GM12801 (cell line): Measurements from ENCODE around the gene TMCC1.

Source experiments
- TF ChIP-seq, protein P1 (sequence below): IDR thresholded peaks from one replicate; pipeline ENCODE4 v1.5.1; 2011; ENCODE audit warnings: control low read depth; ENCODE audit not compliant: insufficient read length; ENCODE audit errors: extremely low read depth

The TMCC1 gene

DNA sequence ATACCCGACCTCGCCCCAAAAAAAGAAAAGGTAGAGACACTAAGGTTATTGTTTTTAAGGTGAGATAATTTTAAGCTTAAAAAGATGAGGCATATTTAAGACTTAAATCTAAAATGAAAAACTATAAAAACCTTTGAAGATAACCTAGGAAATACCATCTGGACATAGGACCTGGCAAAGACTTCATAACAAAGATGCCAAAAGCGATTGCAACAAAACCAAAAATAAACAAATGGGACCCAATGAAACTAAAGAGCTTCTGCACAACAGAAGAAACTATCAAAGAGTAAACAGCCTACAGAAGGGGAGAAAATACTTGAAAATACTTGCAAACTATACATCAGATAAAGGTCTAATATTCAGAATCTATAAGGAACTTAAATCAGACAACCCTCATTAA is 80.9 kb downstream of the TMCC1 start:
- TF ChIP-seq, protein P1, sequence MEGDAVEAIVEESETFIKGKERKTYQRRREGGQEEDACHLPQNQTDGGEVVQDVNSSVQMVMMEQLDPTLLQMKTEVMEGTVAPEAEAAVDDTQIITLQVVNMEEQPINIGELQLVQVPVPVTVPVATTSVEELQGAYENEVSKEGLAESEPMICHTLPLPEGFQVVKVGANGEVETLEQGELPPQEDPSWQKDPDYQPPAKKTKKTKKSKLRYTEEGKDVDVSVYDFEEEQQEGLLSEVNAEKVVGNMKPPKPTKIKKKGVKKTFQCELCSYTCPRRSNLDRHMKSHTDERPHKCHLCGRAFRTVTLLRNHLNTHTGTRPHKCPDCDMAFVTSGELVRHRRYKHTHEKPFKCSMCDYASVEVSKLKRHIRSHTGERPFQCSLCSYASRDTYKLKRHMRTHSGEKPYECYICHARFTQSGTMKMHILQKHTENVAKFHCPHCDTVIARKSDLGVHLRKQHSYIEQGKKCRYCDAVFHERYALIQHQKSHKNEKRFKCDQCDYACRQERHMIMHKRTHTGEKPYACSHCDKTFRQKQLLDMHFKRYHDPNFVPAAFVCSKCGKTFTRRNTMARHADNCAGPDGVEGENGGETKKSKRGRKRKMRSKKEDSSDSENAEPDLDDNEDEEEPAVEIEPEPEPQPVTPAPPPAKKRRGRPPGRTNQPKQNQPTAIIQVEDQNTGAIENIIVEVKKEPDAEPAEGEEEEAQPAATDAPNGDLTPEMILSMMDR, result no peak

GRCh38 chr3:129809297-129809696 is 84.2 kb downstream of the TMCC1 start:
- TF ChIP-seq, protein P1, result no peak

DNA sequence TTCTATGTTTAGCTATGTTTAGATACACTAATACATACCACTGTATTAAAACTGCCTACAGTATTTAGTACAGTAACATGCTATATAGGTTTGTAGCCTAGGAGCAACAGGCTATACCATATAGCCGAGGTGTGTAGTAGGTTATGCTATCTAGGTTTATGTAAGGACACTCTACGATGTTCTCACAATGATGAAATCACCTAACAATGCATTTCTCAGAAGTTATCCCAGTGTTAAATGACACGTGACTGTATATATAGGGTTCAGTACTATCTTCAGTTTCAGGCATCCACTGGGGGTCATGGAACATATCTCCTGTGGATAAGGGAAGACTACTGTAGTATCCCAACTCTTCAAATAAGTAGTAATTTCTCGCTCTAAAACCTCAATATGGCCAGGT is 97.4 kb downstream of the TMCC1 start:
- TF ChIP-seq, protein P1, result no peak

GRCh38 chr3:129795186-129796010 is 98.1 kb downstream of the TMCC1 start:
- TF ChIP-seq, protein P1, result no peak

GRCh38 chr3:129794311-129795185 is 99.0 kb downstream of the TMCC1 start:
- TF ChIP-seq, protein P1, result no peak

DNA sequence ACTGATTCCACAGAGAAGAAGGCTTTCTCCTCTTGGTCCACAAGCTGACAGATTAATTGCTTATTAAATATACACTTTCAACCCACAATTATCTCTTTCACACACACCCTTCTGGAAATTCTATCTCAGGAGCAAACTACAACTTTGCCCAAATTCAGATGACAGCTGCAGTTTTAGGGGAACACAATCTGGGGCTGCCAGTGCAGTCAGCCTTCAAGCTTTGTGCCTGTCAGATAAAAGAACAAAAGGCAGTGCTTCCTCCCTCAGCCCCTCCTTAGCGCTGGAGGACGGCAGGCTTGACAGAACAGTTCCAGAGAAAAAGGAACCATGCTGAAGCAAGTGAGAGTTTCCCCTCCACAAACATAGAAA is 99.6 kb downstream of the TMCC1 start:
- TF ChIP-seq, protein P1, result no peak

DNA sequence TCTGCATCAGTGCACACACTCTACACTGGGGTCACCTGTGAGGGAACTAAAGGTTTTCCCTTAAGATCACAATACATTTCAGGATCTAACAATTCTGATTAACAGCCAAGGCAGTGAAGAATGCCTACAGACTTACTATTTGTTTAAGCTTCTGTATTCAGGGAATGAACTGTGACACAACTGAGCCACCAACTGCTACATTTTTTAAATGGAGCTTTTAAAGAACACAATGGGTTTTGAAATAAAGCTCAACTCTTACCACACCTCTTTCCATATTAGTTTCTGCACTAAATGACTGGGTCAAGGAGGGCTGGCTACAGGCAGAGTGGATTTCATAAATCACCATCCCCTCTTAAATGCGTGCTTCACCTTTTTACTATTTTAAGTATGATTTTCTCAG is 100.2 kb downstream of the TMCC1 start:
- TF ChIP-seq, protein P1, result no peak
